Measurements from ENCODE around the gene FAM210A. TPM values are rescaled to one million over a fixed set of nuclear protein-coding genes. Genes with fewer than 3 reads are reported as not detected.
"Not testable (repeated sequence)": the region's sequence is repeated elsewhere in the genome, so short reads cannot be mapped to it uniquely, and the experiment has no call there.

FAM210A gene
- total and polyA plus RNA-seq, 7 experiments from 2014 or later: 5.9 to 31.5 (median 8.3) TPM

- H3K36me3 Mint-ChIP-seq: peaks cover 23 to 88% (median 82%) of the 10 kb centered on the region in 5 donors
- H3K9me3 ChIP-seq (ENCODE audit: control insufficient read depth in 2 of 3, low read length in 3 of 3): no peaks in the 10 kb centered on the region
- H3K36me3 ChIP-seq (ENCODE audit: control insufficient read depth in 2 of 3, insufficient read depth in 3 of 3, low read length in 3 of 3): peaks cover 7 to 52% (median 21%) of the 10 kb centered on the region in 3 experiments
- POLR2A ChIA-PET: no interaction called here
- peaks cover 0 to 3% (median 0%) of the 10 kb centered on the region in 7 donors for H3K4me1 Mint-ChIP-seq
- H3K27ac ChIP-seq (ENCODE audit: low read depth, low read length): no peak overlapping the region
- no peaks in the 10 kb centered on the region for H3K27me3 ChIP-seq (ENCODE audit: control insufficient read depth in 2 of 2, insufficient read depth in 2 of 2, low read length in 2 of 2)
- no peak overlapping the region for H3K4me3 ChIP-seq (ENCODE audit: low read length)
- intact Hi-C loops (cut with micrococcal nuclease): no loop called here
- H3K27me3 Mint-ChIP-seq: no peaks in the 10 kb centered on the region
- no peak overlapping the region for H3K27ac Mint-ChIP-seq
- H3K4me3 Mint-ChIP-seq: no peak overlapping the region
- H3K9me3 Mint-ChIP-seq: peaks cover 0 to 2% (median 0%) of the 10 kb centered on the region in 11 donors
- CTCF ChIA-PET: no interaction called here
- ATAC-seq (no peak), DNase-seq (no peak)
- no peaks in the 10 kb centered on the region for H3K4me1 ChIP-seq (ENCODE audit: control insufficient read depth in 2 of 2, insufficient read depth in 2 of 2, low read length in 2 of 2)
These were observed 30.3 kb upstream of the FAM210A start for GRCh38 chr18:13756671-13757070.

GRCh38 chr18:13756261-13756660 is 29.9 kb upstream of the FAM210A start:
- intact Hi-C loops (cut with micrococcal nuclease): no loop called here
- POLR2A ChIA-PET: no interaction called here

GRCh38 chr18:13751599-13751998 is 25.2 kb upstream of the FAM210A start:
- H3K4me1 Mint-ChIP-seq; CTCF ChIA-PET; ATAC-seq; H3K27me3 ChIP-seq (ENCODE audit: control insufficient read depth in 2 of 2, insufficient read depth in 2 of 2, low read length in 2 of 2); POLR2A ChIA-PET; H3K4me3 ChIP-seq (ENCODE audit: low read length); H3K27ac ChIP-seq (ENCODE audit: low read depth, low read length); H3K27me3 Mint-ChIP-seq; H3K9me3 Mint-ChIP-seq; intact Hi-C loops (cut with micrococcal nuclease); DNase-seq; H3K4me3 Mint-ChIP-seq; H3K4me1 ChIP-seq (ENCODE audit: control insufficient read depth in 2 of 2, insufficient read depth in 2 of 2, low read length in 2 of 2); H3K9me3 ChIP-seq (ENCODE audit: control insufficient read depth in 2 of 3, low read length in 3 of 3): not testable (repeated sequence)
- peaks cover 16 to 77% (median 32%) of the 10 kb centered on the region in 3 experiments for H3K36me3 ChIP-seq (ENCODE audit: control insufficient read depth in 2 of 3, insufficient read depth in 3 of 3, low read length in 3 of 3)
- Mint-ChIP-seq H3K36me3 (peaks cover 28 to 85% (median 79%) of the 10 kb centered on the region in 5 donors), H3K27ac (peak overlapping the region in 1 of 9 donors; percentile 55)

More at GRCh38 chr18:13756261-13756660, 29.9 kb upstream of the FAM210A start:
- H3K36me3 ChIP-seq (ENCODE audit: control insufficient read depth in 2 of 3, insufficient read depth in 3 of 3, low read length in 3 of 3): peaks cover 7 to 52% (median 21%) of the 10 kb centered on the region in 3 experiments
- peaks cover 0 to 3% (median 0%) of the 10 kb centered on the region in 11 donors for H3K9me3 Mint-ChIP-seq
- H3K4me1 Mint-ChIP-seq: peaks cover 0 to 3% (median 0%) of the 10 kb centered on the region in 7 donors
- H3K27ac Mint-ChIP-seq: no peak overlapping the region
- H3K4me3 ChIP-seq (ENCODE audit: low read length): no peak overlapping the region
- peaks cover 26 to 88% (median 83%) of the 10 kb centered on the region in 5 donors for H3K36me3 Mint-ChIP-seq
- no peak for ATAC-seq
- no peaks in the 10 kb centered on the region for H3K9me3 ChIP-seq (ENCODE audit: control insufficient read depth in 2 of 3, low read length in 3 of 3)
- CTCF ChIA-PET: no interaction called here
- no peak for DNase-seq
- H3K27me3 Mint-ChIP-seq: no peaks in the 10 kb centered on the region
- no peak overlapping the region for H3K27ac ChIP-seq (ENCODE audit: low read depth, low read length)
- H3K4me1 ChIP-seq (ENCODE audit: control insufficient read depth in 2 of 2, insufficient read depth in 2 of 2, low read length in 2 of 2): no peaks in the 10 kb centered on the region
- no peak overlapping the region for H3K4me3 Mint-ChIP-seq
- H3K27me3 ChIP-seq (ENCODE audit: control insufficient read depth in 2 of 2, insufficient read depth in 2 of 2, low read length in 2 of 2): no peaks in the 10 kb centered on the region

- Mint-ChIP-seq H3K4me3 (no peak overlapping the region), H3K4me1 (peaks cover 0 to 7% (median 0%) of the 10 kb centered on the region in 7 donors), H3K9me3 (peaks cover 0 to 2% (median 0%) of the 10 kb centered on the region in 11 donors), H3K27me3 (no peaks in the 10 kb centered on the region), H3K27ac (no peak overlapping the region), H3K36me3 (peaks cover 32 to 76% (median 69%) of the 10 kb centered on the region in 5 donors)
- no peak for DNase-seq
- POLR2A ChIA-PET: no interaction called here
- Histone ChIP-seq H3K27me3 (ENCODE audit: control insufficient read depth in 2 of 2, insufficient read depth in 2 of 2, low read length in 2 of 2) (no peaks in the 10 kb centered on the region), H3K4me3 (ENCODE audit: low read length) (no peak overlapping the region), H3K36me3 (ENCODE audit: control insufficient read depth in 2 of 3, insufficient read depth in 3 of 3, low read length in 3 of 3) (peaks cover 16 to 74% (median 17%) of the 10 kb centered on the region in 3 experiments), H3K27ac (ENCODE audit: low read depth, low read length) (no peak overlapping the region), H3K9me3 (ENCODE audit: control insufficient read depth in 2 of 3, low read length in 3 of 3) (no peaks in the 10 kb centered on the region), H3K4me1 (ENCODE audit: control insufficient read depth in 2 of 2, insufficient read depth in 2 of 2, low read length in 2 of 2) (no peaks in the 10 kb centered on the region)
- intact Hi-C loops (cut with micrococcal nuclease): no loop called here
- no peak for ATAC-seq
- CTCF ChIA-PET: interaction anchor here (0.7 kb wide), 1 partner anchor 190 kb away, joined by 4 read pairs; no protein-coding TSS in a partner anchor
These were observed 20.3 kb upstream of the FAM210A start for GRCh38 chr18:13746633-13747032.

DNA sequence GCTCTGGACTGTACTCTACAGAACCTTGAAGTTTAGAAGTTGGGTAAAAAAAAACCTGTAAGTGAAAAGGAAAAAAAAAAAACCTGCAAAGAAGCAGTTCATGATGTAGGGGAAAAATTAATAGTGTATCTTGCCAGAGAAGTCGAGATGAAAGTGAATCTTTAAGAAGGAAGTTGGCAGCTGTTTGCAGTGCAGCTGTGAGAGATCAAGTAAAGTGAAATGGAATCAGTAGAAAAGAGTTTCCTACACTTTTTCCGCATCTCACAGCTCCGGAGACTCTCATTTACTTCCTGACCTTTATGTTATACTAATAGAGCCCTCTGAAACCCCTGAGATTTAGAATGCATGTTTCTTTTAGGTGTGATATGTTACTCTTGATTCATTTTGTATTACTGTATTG is 19.3 kb upstream of the FAM210A start:
- Mint-ChIP-seq H3K27ac (peak overlapping the region in 2 of 9 donors; percentile 13 to 19), H3K4me1 (peaks cover 0 to 7% (median 0%) of the 10 kb centered on the region in 7 donors), H3K36me3 (peaks cover 28 to 74% (median 67%) of the 10 kb centered on the region in 5 donors), H3K9me3 (no peaks in the 10 kb centered on the region), H3K27me3 (no peaks in the 10 kb centered on the region), H3K4me3 (no peak overlapping the region)
- no peak overlapping the region for H3K27ac ChIP-seq (ENCODE audit: low read depth, low read length)
- H3K4me1 ChIP-seq (ENCODE audit: control insufficient read depth in 2 of 2, insufficient read depth in 2 of 2, low read length in 2 of 2): no peaks in the 10 kb centered on the region
- ATAC-seq (no peak), DNase-seq (no peak)
- intact Hi-C loops (cut with micrococcal nuclease): no loop called here
- H3K9me3 ChIP-seq (ENCODE audit: control insufficient read depth in 2 of 3, low read length in 3 of 3): no peaks in the 10 kb centered on the region
- H3K36me3 ChIP-seq (ENCODE audit: control insufficient read depth in 2 of 3, insufficient read depth in 3 of 3, low read length in 3 of 3): peaks cover 16 to 83% (median 17%) of the 10 kb centered on the region in 3 experiments
- POLR2A ChIA-PET: interaction anchor here (1.2 kb wide), 1 partner anchor 13 kb away, joined by 4 read pairs; no protein-coding TSS in a partner anchor
- H3K27me3 ChIP-seq (ENCODE audit: control insufficient read depth in 2 of 2, insufficient read depth in 2 of 2, low read length in 2 of 2): no peaks in the 10 kb centered on the region
- CTCF ChIA-PET: no interaction called here
- H3K4me3 ChIP-seq (ENCODE audit: low read length): no peak overlapping the region

GRCh38 chr18:13735681-13736080 is 9.3 kb upstream of the FAM210A start:
- ChIA-PET POLR2A (no interaction called here), CTCF (no interaction called here)
- Histone ChIP-seq H3K27ac (ENCODE audit: low read depth, low read length) (no peak overlapping the region), H3K9me3 (ENCODE audit: control insufficient read depth in 2 of 3, low read length in 3 of 3) (no peaks in the 10 kb centered on the region), H3K36me3 (ENCODE audit: control insufficient read depth in 2 of 3, insufficient read depth in 3 of 3, low read length in 3 of 3) (peaks cover 10 to 65% (median 25%) of the 10 kb centered on the region in 3 experiments), H3K27me3 (ENCODE audit: control insufficient read depth in 2 of 2, insufficient read depth in 2 of 2, low read length in 2 of 2) (no peaks in the 10 kb centered on the region), H3K4me1 (ENCODE audit: control insufficient read depth in 2 of 2, insufficient read depth in 2 of 2, low read length in 2 of 2) (peaks cover 0 to 2% of the 10 kb centered on the region in 2 donors), H3K4me3 (ENCODE audit: low read length) (no peak overlapping the region)
- Mint-ChIP-seq H3K9me3 (peaks cover 0 to 2% (median 0%) of the 10 kb centered on the region in 11 donors), H3K36me3 (peaks cover 23 to 57% (median 47%) of the 10 kb centered on the region in 5 donors), H3K4me3 (no peak overlapping the region), H3K27ac (no peak overlapping the region), H3K4me1 (peaks cover 5 to 20% (median 14%) of the 10 kb centered on the region in 7 donors), H3K27me3 (no peaks in the 10 kb centered on the region)
- no peak for ATAC-seq
- no peak for DNase-seq
- intact Hi-C loops (cut with micrococcal nuclease): no loop called here

DNA sequence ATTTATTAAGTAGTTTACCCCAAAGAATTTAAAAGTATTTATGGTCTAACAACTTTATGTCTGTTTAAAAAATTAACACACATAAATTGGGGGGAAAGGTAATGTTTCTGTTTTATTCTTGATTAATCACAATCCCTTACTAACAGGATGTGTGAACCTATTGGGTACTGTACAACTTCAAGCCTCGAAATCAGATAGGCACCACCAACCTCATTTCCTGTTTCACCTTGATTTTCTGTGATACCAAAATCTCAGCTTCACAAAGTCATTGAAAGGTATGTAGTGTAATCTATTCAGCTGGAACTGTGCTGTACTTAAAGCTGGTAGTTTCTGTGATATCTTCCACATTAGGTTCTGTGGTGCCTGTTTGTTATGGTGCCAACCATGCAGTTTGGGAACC is 4.1 kb upstream of the FAM210A start:
- peaks cover 8 to 32% (median 20%) of the 10 kb centered on the region in 5 donors for H3K36me3 Mint-ChIP-seq
- intact Hi-C loops (cut with micrococcal nuclease): no loop called here
- POLR2A ChIA-PET: no interaction called here
- CTCF ChIA-PET: interaction anchor here (1.0 kb wide), 1 partner anchor 515 kb away, joined by 3 read pairs; no protein-coding TSS in a partner anchor
- H3K27me3 Mint-ChIP-seq: no peaks in the 10 kb centered on the region
- H3K27ac ChIP-seq (ENCODE audit: low read depth, low read length): peak overlapping the region; percentile 6
- H3K36me3 ChIP-seq (ENCODE audit: control insufficient read depth in 2 of 3, insufficient read depth in 3 of 3, low read length in 3 of 3): peaks cover 0 to 23% (median 10%) of the 10 kb centered on the region in 3 experiments
- H3K27ac Mint-ChIP-seq: peak overlapping the region in 4 of 9 donors; percentile 29 to 65 (median 54)
- peaks cover 0 to 3% (median 0%) of the 10 kb centered on the region in 11 donors for H3K9me3 Mint-ChIP-seq
- ATAC-seq: no peak
- peak in 5 of 9 donors; percentile 5 to 32 (median 21) for DNase-seq
- H3K4me1 ChIP-seq (ENCODE audit: control insufficient read depth in 2 of 2, insufficient read depth in 2 of 2, low read length in 2 of 2): peaks cover 11 to 32% of the 10 kb centered on the region in 2 donors
- no peaks in the 10 kb centered on the region for H3K9me3 ChIP-seq (ENCODE audit: control insufficient read depth in 2 of 3, low read length in 3 of 3)
- H3K4me3 Mint-ChIP-seq: peak overlapping the region in 7 of 10 donors; percentile 11 to 85 (median 29)
- peaks cover 31 to 54% (median 51%) of the 10 kb centered on the region in 7 donors for H3K4me1 Mint-ChIP-seq
- H3K4me3 ChIP-seq (ENCODE audit: low read length): no peak overlapping the region
- H3K27me3 ChIP-seq (ENCODE audit: control insufficient read depth in 2 of 2, insufficient read depth in 2 of 2, low read length in 2 of 2): no peaks in the 10 kb centered on the region

Data from naive thymus-derived CD4-positive, alpha-beta T cell (primary cell).